ENCODE measurements around the gene ANAPC2.

Gene ANAPC2

DNA sequence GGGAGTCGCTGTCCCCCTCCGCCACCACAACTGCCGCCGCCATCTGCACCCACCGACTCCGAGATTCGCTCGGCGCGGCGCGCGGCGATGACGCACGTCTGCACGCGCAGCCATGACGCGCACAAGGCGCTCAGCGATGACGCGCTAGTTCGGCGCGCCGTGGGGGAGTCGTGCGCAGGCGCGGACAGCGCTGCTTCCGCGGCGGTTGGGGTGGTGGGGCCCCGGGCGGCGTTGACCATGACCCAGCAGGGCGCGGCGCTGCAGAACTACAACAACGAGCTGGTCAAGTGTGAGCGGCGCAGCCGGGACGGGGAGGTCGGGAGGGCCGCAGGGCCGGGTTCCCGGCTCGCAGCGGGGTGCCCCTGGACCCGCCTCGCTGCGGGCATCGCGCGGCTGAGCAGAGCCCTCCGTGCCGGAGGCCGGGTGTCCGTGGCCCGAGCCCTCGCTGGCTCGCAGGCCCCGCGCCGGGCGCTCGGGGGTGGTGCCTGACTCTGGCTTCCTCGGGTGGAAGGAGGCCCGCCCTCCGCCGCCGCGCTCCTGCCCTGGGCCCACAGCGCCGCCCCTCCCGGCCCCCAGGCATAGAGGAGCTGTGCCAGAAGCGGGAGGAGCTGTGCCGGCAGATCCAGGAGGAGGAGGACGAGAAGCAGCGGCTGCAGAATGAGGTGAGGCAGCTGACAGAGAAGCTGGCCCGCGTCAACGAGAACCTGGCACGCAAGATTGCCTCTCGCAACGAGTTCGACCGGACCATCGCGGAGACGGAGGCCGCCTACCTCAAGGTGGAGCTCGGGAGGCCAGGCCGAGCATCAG is at the start of gene ANAPC2, which contains the start of gene SSNA1:
Gene ANAPC2 (minus strand): TSS at position 71 of the 807 bp plus-strand sequence. CDS start 28 bp downstream, at position 43.
Gene SSNA1 (plus strand): TSS at position 187 of the 807 bp plus-strand sequence. CDS start 51 bp downstream, at position 238.
- peak; percentile 92 for DNase-seq

GRCh38 chr9:137236936-137237421 is 48.6 kb upstream of the ANAPC2 start:
- DNase-seq = no peak

DNA sequence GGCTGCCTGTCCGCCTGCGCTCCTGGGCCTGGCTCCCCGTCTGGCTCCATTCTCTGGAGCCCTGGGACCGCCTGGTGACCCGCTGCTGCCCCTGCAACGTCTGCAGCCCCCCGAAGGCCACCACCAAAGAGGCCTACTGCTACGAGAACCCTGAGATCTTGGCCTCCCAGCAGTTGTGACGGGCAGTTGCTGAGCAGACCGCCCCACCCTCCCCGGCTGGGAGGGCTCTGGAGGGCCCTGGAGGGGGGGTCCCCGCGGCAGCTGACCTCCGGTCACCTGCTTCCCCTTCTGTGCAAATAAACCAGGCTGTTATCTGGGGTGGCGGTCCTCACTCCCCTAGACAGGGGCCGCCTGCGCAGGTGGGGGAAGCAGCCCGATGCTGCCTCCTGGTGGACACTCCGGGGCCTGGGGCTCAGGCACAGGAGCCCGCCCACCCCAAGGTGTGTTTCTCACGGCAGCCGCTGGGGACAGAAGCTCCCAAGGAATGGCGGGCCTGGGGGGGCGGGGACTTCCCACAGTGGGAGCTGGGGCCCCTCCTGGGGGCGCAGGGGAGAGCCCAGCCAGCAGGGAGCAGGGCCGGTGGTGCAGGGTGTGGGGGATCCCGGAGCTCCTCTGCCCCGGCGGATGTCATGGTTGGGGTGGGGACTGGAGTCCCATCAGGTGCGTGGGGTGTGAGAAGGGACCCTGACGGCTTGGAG is 48.0 kb upstream of the ANAPC2 start:
- peak; percentile 94 for DNase-seq

GRCh38 chr9:137235424-137236237 is 47.3 kb upstream of the ANAPC2 start:
- DNase-seq = no peak

DNA sequence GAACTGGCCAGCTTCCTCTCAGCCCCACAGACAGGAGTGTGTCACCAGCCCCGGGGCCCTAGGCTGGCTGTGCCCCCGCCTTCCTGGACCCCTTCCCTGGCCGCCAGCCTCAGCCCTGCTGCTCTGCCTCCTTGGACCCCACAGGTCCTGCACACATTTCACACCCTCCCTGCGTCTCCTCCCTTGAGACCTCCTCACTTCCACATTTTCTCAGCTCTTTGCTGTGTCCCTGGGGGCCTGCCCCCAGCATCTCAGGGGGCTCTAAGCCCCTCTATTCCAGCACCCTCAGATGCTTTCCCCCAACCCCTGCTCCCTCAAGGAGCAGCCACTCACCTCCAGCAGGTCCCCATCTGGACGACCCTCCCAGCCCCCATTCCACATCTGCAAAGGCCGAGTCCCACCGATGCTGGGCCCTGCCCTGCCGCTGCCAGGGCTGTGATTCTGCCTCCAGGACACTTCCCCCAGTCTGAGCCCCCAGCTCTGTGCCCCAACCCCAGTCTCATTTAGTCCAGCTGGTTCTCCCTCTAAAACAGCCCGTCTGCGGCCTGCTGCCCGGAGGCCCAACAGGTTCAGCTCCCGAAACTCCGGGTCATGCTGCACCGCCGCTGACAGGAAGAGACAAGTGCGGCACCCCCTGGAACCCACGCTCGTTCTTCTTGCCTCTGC is 46.5 kb upstream of the ANAPC2 start:
- no peak for DNase-seq

- no peak for DNase-seq
These were observed 45.8 kb upstream of the ANAPC2 start for GRCh38 chr9:137234055-137234697.

DNA sequence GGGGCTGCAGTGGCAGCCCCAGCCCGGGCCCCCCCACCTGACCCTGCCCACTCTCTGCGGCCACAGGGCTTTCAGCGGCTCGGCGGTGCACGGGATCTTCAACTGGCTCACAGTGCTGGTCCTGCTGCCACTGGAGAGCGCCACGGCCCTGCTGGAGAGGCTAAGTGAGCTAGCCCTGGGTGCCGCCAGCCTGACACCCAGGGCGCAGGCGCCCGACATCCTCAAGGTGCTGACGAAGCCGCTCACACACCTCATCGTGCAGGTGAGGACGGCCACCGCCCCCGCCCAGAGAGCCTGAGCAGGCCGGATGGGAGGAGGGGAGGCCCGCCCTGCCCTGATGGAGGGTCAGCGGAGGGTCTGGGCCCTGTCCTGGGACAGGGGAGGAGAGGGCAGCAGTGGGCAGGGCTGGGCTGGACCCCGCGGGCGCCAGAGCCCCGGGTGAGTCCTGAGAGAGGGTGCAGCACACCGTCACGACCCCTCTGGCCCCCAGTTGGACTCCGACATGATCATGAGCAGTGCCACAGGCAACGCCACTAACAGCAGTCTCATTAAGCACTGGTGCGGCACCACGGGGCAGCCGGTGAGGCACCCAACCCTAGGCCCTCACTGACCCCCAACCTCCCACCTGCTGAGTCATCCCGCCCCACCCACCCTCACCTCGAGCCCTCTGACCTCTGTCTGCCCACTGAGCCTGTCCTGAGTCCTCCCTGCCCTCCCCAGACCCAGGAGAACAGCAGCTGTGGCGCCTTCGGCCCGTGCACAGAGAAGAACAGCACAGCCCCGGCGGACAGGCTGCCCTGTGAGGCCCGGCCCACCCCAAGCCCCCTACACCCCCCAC is 45.0 kb upstream of the ANAPC2 start:
- DNase-seq = no peak

GRCh38 chr9:137232510-137232909 is 44.1 kb upstream of the ANAPC2 start:
- DNase-seq = no peak

GRCh38 chr9:137232101-137232500 is 43.7 kb upstream of the ANAPC2 start:
- DNase-seq = no peak

DNA sequence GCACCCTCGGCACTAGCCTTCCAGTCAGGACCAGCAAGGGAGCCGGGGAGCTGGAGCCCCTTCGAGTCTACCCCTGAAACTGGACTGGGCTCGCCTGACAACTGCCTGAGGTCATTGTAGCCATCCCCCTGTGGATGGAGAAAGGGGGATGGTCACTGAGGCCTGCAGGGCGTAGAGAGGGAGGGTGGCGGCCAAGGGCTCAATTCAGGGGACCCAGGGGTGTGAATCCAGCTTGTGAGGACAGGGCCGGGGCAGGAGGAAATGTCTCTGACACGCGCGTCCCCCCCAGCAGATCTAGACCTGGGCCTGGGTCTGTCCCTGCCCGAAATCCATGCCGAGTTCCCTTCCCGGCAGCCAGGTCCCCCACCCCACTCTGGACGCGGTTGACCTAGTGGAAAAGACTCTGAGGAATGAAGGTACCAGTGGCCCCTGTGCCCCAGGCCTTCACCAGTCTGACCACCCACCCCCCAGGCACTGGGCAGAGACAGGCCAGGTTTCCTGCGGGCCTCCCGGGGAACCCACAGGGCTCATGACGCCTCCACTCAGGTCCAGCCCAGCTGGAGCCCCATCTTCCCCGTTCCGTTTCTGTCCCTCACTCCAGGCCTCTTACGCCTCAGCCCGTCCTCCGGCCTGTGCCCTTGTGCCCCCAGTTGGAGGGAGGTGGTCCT is 43.1 kb upstream of the ANAPC2 start:
- no peak for DNase-seq

DNA sequence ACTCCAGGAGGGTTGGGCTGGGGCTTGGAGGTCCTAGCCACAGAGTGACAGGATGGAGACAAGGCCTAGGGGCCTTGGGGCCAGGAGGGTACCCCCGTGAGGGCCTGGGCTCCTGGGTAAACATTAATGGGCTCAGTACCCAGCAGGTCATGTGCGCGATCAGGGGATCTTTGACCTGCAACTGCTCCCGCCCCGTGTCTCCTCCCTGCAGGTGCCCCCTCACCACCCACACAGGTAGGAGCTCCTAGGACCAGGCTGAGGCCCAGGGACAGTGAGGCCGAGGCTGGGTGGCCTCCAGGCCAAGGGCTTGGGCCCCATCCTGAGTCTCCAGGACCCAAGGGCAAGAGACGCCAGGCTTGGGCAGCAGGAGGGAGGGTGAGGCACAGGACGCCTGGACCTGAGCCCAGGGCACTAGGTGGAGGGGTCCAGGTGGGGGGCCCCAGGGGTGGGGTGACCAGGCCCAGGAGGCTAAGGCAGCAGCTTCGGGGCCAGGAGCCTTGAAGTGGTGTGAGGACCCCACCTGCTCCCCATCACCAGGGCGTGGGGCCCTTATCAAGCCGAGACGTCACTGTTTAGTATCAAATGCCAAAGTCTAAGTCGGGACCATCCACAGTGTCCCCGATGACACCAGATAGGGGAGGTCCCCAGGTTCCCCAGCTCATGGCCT is 42.5 kb upstream of the ANAPC2 start, which contains the start of gene SLC34A3:
Gene SLC34A3 (plus strand): TSS at position 197 of the 667 bp plus-strand sequence. CDS start 802 bp downstream, outside the sequence.
- DNase-seq = no peak

DNA sequence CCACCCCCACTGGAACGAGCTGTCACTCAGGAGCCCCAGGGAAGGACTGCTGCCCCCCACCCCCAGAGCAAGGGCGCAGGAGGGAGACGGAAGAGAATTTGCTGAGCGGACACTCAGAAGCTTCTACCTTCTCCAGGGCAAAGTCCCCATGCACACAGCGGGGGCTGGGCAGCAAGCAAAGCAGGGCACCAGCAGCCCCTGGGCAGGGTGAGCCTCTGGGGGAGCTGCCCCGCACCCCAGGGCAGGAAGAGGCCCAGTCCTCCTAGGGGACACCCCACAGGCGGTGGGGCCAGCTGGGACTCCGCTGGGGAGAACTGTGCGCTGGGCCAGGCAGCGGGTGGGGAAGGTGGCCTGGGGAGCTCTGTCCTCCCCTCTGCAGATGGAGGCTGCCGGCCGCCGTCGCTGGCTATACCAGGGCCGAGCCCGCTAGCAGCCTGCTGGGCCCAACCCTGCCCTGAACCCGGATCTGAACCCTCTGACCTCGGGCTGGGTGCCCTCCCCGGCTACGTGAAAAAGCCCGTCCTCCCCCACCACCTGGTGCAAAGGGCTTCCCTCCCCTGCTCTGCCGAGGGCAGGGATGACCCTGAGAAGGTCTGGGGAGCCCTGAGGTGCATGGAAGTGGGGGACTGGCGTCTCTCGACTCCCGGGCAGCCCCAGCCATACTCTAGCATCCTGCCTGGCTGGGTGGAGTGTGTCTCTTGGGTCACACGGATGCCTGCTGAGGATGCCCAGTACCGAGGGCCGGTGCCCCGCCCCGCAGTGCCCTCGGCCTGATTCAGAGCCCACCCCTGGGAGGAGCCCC is 41.7 kb upstream of the ANAPC2 start:
- DNase-seq = no peak

DNA sequence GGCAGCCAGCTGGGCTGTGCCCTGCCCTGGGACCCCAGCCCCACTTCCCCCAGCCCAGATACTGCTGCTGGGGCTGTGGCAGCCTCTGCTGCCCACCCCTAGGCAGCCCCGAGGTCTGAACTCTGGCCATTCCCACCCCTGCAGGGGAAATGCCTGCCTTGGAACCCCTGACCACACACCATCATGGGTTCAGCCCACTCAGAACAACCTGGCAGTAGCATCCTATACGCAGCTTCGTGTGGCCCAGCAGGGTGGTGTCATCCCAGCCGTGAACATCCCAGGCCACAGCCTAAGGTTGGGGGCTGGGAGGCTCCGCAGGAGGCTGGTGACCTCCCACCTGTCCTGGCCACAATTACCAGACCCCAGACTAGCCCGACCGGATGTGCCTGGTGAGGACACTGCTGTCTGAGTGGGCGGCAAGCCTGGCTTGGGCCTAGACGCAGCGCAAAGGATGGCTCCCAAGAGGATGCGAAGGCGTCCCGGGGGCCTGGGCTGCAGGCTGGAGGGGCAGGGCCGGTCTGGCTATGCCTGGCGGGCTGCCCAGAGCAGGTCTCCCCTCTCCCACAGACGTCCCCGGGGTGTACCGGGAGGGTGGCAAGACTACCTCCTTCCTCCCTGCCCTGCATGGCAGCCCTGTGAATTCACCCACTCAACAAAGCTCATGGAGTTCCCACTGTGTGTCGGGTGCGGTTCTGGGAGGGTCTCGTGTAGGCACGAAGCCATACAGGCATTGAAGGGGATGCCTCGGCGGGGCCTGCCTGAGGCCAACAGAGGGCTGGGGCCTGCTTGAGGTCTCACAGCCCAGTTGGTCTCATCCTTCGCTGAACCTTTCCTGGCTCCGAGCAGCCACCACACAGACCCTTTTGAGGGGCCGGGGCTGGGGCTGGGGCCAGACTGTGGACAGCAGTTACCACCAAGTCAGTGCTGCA is 40.9 kb upstream of the ANAPC2 start:
- no peak for DNase-seq

DNA sequence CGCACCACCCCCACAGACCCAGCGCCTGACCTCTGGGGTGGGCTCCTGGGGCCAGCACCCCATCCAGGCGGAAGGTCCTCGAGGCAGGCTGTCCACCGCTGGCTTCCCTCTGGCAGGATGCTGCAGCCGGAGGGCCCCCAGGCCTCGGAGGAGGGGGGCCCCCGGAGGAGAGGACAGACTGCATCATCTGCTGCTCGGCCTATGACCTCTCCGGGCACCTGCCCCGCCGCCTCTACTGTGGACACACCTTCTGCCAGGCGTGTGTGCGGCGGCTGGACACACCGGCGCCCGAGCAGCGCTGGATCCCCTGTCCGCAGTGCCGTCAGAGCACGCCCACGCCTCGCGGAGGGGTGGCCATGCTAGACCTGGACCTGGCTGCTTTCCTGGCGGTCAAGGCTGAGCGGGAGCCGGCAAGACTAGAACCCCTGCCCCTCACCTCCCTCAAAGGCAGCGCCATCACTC is 40.2 kb upstream of the ANAPC2 start:
- no peak for DNase-seq

- no peak for DNase-seq
These were observed 39.6 kb upstream of the ANAPC2 start for GRCh38 chr9:137227853-137228505.

DNA sequence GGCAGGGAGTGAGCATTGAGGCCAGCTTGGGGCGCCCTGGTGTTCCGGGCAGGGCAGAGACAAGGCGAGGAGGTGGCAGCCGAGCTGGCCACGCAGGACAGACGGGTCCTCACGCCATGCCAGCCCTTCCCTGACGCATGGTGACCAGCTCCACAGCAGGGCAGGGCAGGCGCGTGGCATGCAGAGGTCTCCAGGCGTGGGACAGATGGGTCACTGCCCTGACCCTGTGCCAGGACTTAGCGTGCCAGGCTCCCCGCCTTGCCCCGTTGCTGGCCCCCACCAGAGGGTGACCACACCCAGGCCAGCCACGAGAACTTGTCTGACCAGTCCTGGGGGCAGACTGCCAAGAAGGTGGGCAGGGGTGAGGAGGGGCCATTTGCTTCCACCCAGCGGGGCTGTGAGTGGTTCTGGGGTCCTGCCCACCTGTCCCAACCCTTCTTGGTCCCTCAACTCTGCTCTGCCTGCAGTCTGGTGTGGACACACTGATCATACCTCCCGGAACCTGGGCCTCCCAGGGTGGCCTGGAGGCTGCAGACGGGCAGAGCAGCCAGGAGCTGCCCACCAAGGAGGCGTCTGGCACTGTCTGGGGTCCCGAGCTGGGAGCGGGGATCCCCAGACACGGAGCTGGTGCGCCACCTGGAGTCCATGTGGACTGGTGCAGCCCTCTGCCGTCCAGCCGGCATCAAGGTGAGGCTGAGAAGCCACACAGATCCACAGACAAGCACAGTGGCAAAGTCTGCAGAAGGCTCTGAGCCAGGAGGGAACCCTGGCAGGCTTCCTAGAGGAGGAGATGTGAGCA is 38.9 kb upstream of the ANAPC2 start, which contains the start of gene RNF224:
Gene RNF224 (plus strand): TSS at position 449 of the 799 bp plus-strand sequence. CDS start 834 bp downstream, outside the sequence.
- DNase-seq = peak; percentile 85

Measured in CD4-positive, alpha-beta T cell treated with Interleukin-6 for 4 hours (primary cell).